Heart left ventricle (tissue), 16 donors: ENCODE measurements around the gene VGLL4. TPM values are rescaled to one million over a fixed set of nuclear protein-coding genes. Genes with fewer than 3 reads are reported as not detected.

Experiments
- ATAC-seq, 4 donors: fragments of 200-7000 bp; cut with Tn5 transposase; one replicate each; pipeline ENCODE4 v1.9.1; 2020 to 2022; ENCODE audit warnings: moderate library complexity in 4 of 4, mild to moderate bottlenecking in 3 of 4, moderate number of reproducible peaks in 1 of 4
- DNase-seq, 5 donors: peaks; one replicate each; pipeline ENCODE4 v3.0.0-alpha.2; 2020
- H3K27ac ChIP-seq, 12 donors: fragments of 200-600 bp; sonication (generic) in 4 of 12; one replicate each; pipeline versions ENCODE4 v1.5.0 to v1.8.0; 2016 to 2022; ENCODE audit warnings: mild to moderate bottlenecking in 2 of 12
- H3K27me3 ChIP-seq, 9 donors: fragments of 200-600 bp; sonication (generic) in 2 of 9; one replicate each; pipeline versions ENCODE4 v1.5.1 to v1.8.0; 2016 to 2022; ENCODE audit warnings: mild to moderate bottlenecking in 3 of 9
- H3K36me3 ChIP-seq, 9 donors: fragments of 200-600 bp; sonication (generic) in 2 of 9; one replicate each; pipeline versions ENCODE4 v1.5.0 to v1.8.0; 2018 to 2022; ENCODE audit warnings: mild to moderate bottlenecking in 2 of 9
- H3K4me1 ChIP-seq, 12 donors: fragments of 200-600 bp; sonication (generic) in 4 of 12; one replicate each; pipeline versions ENCODE4 v1.5.0 to v1.8.0; 2016 to 2022; ENCODE audit warnings: mild to moderate bottlenecking in 3 of 12
- H3K4me3 ChIP-seq, 12 donors: fragments of 200-600 bp; sonication (generic) in 4 of 12; one replicate each; pipeline versions ENCODE4 v1.5.0 to v1.8.0; 2017 to 2022; ENCODE audit warnings: mild to moderate bottlenecking in 9 of 12, moderate library complexity in 4 of 12
- H3K9me3 ChIP-seq, 12 donors: fragments of 200-600 bp; sonication (generic) in 4 of 12; one replicate each; pipeline versions ENCODE4 v1.5.0 to v1.8.0; 2016 to 2022; ENCODE audit warnings: mild to moderate bottlenecking in 1 of 12
- POLR2A ChIP-seq, 2 donors: fragments of 450-650 bp; IDR thresholded peaks; one replicate each; pipeline ENCODE4 v1.6.1; 2017; ENCODE audit warnings: antibody characterized with exemption in 2 of 2, mild to moderate bottlenecking in 2 of 2, moderate library complexity in 2 of 2
- WGBS, 4 donors: extraction: QIAGEN DNeasy Blood & Tissue Kit in 2 of 4; methylation state at CpG; one replicate each; pipeline versions ENCODE4 v1.1.5 to v1.1.7; 2013 to 2018; 5-methylcytosine and 5-hydroxymethylcytosine counted together
- intact Hi-C, 10 donors: fragments of 100-400 bp; cut with DNase I; formaldehyde crosslinking; loops; one replicate each; pipeline versions ENCODE4 v1.11.1 to v1.14.2; 2022
- polyA plus RNA-seq, 2 donors: library from polyadenylated mRNA; stranded (reverse); fragments of 200-250 nt; gene quantifications; one replicate each; pipeline ENCODE4 v1.2.3, GENCODE V29; 2013
- total RNA-seq, 9 donors: library from RNA; depleted of rRNA in 2 of 9; stranded (reverse); fragments of >200 nt in 2 of 9; fragmentation: NEBNext Ultra II Directional in 3 of 9; extraction: Animal tissue kit (Norgen Biotek cat#: 25700) in 3 of 9; gene quantifications; one replicate each; pipeline versions ENCODE4 v1.1.0 to v1.2.4, GENCODE V29; 2016 to 2023
- TF ChIP-seq, protein P1 (sequence below), 12 donors: fragments of 200-600 bp; sonication (generic) in 4 of 12; IDR thresholded peaks; one replicate each; pipeline versions ENCODE4 v1.5.0 to v1.8.0; 2018 to 2022; ENCODE audit warnings: antibody characterized with exemption in 12 of 12, mild to moderate bottlenecking in 5 of 12
- donor health status: ischemic (EF 13 %, LVEDD 7.1; RV severe dilation, severe dysfunction).
- donor health status: healthy with polysubstance abuse.
- donor health status: DM: no; HTN: yes; CAD: no.
- donor health status: DM: no; HTN: no; CAD: no.
- donor health status: ischemic (EF 25% LVEDD 6.9; RV normal size, moderate dysfunction).
- donor health status: ischemic (EF 25% LVEDD 5.7; RV mildly dilated, moderate dysfunction).
- donor health status: healthy.
- donor health status: DM: yes; HTN: yes; CAD: no.
- donor health status: ischemic (EF 35%, LVEDD 5.7; RV mildly dilated, moderate dysfunction).
- donor health status: nonischemic (EF 11% LVEDD 7.7; RV severe dilation, severe dysfunction).
- donor health status: DM: yes; HTN: yes; CAD: no.
- donor health status: PGD.
- donor health status: ischemic (EF 29% LVEDD 5.4; RV normal size, mild dysfunction).
- donor health status: nonischemic (EF 23%, LVEDD 6.1; RV moderate dilation, normal function).

VGLL4 gene
- total and polyA plus RNA-seq, 11 donors: 24.0 to 40.4 (median 27.0) TPM

DNA sequence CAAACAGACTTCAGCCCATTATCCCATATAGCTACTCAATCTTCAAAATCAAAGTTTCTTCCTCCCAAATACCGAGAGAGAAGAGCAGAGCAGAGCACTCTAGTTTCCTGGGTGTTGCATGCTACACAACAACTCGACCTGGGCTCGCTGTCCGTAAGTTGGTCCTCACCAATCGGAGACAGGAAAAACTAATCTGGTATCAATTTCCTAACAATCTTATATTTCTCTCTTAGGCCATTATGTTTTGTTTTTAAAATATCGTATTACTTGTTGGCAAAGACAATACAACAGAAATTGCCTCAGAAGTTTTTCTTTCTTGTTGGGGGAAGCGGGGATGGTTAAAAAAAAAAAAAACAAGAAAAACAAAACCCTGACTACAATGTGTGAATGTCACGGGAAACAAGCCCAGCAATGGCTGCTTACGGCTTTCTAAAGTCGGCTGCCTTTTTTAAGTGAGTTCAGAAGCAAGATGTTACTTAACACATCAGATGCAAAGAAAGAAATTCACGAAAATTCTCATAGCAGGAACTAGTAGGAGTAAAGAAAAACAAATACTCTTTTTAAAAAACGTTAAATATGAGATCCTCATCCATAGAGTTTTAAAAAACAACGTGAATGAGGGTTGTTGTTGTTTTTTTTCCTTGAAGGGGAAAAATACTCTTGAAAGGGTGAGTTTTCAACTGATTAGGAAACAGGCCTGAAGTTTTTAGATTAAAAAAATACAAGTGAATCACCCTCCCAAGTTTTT is 1.9 kb downstream of the VGLL4 start:
- 0 to 1% (median 0%) methylated on average over 13 of the region's 13 CpGs for WGBS, 4 donors
- Histone ChIP-seq H3K4me1 (peaks cover 16 to 55% (median 47%) of the 10 kb centered on the region in 12 donors), H3K27ac (peak overlapping the region; percentile 74 to 97 (median 94)), H3K9me3 (no peaks in the 10 kb centered on the region), H3K36me3 (no peaks in the 10 kb centered on the region), H3K4me3 (peak overlapping the region; percentile 47 to 82 (median 73)), H3K27me3 (no peaks in the 10 kb centered on the region)
- intact Hi-C loops: loop anchor here in 9 of 10 donors (1.0 to 10.0 kb wide), 17 partner anchors 40 to 250 kb away; no protein-coding TSS in a partner anchor
- TF ChIP-seq POLR2A (IDR thresholded peaks at IDR 0.05): no peak
- TF ChIP-seq, protein P1, sequence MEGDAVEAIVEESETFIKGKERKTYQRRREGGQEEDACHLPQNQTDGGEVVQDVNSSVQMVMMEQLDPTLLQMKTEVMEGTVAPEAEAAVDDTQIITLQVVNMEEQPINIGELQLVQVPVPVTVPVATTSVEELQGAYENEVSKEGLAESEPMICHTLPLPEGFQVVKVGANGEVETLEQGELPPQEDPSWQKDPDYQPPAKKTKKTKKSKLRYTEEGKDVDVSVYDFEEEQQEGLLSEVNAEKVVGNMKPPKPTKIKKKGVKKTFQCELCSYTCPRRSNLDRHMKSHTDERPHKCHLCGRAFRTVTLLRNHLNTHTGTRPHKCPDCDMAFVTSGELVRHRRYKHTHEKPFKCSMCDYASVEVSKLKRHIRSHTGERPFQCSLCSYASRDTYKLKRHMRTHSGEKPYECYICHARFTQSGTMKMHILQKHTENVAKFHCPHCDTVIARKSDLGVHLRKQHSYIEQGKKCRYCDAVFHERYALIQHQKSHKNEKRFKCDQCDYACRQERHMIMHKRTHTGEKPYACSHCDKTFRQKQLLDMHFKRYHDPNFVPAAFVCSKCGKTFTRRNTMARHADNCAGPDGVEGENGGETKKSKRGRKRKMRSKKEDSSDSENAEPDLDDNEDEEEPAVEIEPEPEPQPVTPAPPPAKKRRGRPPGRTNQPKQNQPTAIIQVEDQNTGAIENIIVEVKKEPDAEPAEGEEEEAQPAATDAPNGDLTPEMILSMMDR (IDR thresholded peaks at IDR 0.05): no peak
- ATAC-seq (no peak), DNase-seq (no peak)

DNA sequence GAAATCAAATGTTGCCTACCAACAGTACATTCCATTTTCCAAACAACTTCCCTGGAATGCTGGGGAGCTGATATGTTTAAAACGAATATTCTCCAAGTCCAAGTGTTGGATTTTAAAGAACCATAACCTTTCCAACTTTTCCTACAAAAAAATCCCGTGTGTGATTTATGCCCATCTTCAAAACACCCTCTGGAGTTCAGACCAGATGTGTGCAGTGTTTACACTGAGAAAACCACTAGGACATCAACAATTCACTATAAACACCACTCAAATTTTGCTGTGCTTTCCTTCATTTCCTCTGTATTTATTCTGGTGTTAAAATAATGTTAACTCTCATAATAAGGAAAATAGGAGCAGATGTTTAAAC is 2.4 kb downstream of the VGLL4 start:
- peaks cover 20 to 61% (median 52%) of the 10 kb centered on the region in 12 donors for H3K4me1 ChIP-seq
- H3K27me3 ChIP-seq: no peaks in the 10 kb centered on the region
- 2 to 5% (median 3%) methylated on average over 2 of the region's 2 CpGs for WGBS, 4 donors
- peak overlapping the region; percentile 47 to 82 (median 73) for H3K4me3 ChIP-seq
- H3K27ac ChIP-seq: peak overlapping the region; percentile 74 to 97 (median 94)
- no peak for ATAC-seq
- intact Hi-C loops: loop anchor here in 9 of 10 donors (1.0 to 10.0 kb wide), 13 partner anchors 39 to 249 kb away; no protein-coding TSS in a partner anchor
- no peak for DNase-seq
- H3K9me3 ChIP-seq: no peaks in the 10 kb centered on the region
- H3K36me3 ChIP-seq: no peaks in the 10 kb centered on the region
- TF ChIP-seq, protein P1 (IDR thresholded peaks at IDR 0.05): no peak
- TF ChIP-seq POLR2A (IDR thresholded peaks at IDR 0.05): no peak

DNA sequence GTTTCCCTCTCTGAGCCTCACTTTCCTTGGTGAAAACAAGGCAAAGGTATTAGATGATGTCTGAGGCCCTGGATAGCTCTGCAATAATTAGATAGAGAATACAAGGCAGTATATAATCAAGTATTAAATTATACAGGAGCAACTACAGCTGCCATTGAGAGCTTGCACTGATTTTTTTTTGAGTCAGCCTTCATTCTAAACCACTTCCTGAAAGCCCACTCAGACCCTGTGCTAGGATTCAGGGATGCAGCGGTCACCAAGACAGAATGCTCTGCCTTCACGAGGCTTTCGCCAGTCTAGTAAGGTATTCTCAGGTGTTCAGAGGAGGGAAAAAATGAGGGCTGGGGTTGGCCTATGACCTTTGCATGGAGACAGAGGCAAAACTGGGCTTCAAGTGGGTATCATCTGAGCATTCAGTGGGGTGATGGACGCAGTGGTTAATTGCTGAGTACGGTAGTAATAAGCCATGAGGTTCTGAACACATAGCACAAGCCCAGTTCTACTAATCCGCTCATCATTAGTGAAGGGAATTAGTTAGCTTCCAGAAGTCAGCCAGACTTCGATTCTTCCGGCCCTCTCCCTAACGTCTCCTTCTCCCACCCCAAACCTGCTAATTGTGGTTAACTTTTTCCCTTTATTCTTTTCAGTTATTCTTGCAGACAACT is 3.6 kb downstream of the VGLL4 start:
- Histone ChIP-seq H3K4me3 (peak overlapping the region in 7 of 12 donors; percentile 67 to 82 (median 75)), H3K36me3 (no peaks in the 10 kb centered on the region), H3K27ac (peak overlapping the region in 11 of 12 donors; percentile 91 to 97 (median 95)), H3K9me3 (no peaks in the 10 kb centered on the region), H3K27me3 (no peaks in the 10 kb centered on the region), H3K4me1 (peaks cover 31 to 72% (median 64%) of the 10 kb centered on the region in 12 donors)
- intact Hi-C loops: loop anchor here in 9 of 10 donors (5.0 to 10.0 kb wide), 12 partner anchors 38 to 248 kb away; no protein-coding TSS in a partner anchor
- WGBS, 4 donors: 72 to 80% (median 77%) methylated on average over 9 of the region's 9 CpGs
- DNase-seq (no peak), ATAC-seq (no peak)
- TF ChIP-seq, protein P1 (IDR thresholded peaks at IDR 0.05): no peak
- TF ChIP-seq POLR2A (IDR thresholded peaks at IDR 0.05): no peak
